Epithelial cell of esophagus (primary cell): ENCODE results near the gene SLC2A2.

ENCODE experiments used
- DNase-seq: peaks from one replicate; pipeline ENCODE4 v3.0.0; 2010; ENCODE audit warnings: low read depth
- H3K4me3 ChIP-seq: 2 replicates; pipeline ENCODE4 v1.5.1; 2011; ENCODE audit warnings: mild to moderate bottlenecking, low read length, control low read depth
- TF ChIP-seq, protein P1 (sequence below): IDR thresholded peaks from 2 replicates; pipeline ENCODE4 v1.5.1; 2011; ENCODE audit warnings: low read depth, mild to moderate bottlenecking, low read length, control low read depth, inconsistent platforms; ENCODE audit not compliant: insufficient read depth; ENCODE audit errors: missing control alignments

Gene SLC2A2

GRCh38 chr3:171054921-171055320 lies 28.4 kb upstream of the SLC2A2 start:
- TF ChIP-seq, protein P1, sequence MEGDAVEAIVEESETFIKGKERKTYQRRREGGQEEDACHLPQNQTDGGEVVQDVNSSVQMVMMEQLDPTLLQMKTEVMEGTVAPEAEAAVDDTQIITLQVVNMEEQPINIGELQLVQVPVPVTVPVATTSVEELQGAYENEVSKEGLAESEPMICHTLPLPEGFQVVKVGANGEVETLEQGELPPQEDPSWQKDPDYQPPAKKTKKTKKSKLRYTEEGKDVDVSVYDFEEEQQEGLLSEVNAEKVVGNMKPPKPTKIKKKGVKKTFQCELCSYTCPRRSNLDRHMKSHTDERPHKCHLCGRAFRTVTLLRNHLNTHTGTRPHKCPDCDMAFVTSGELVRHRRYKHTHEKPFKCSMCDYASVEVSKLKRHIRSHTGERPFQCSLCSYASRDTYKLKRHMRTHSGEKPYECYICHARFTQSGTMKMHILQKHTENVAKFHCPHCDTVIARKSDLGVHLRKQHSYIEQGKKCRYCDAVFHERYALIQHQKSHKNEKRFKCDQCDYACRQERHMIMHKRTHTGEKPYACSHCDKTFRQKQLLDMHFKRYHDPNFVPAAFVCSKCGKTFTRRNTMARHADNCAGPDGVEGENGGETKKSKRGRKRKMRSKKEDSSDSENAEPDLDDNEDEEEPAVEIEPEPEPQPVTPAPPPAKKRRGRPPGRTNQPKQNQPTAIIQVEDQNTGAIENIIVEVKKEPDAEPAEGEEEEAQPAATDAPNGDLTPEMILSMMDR: no peak
- peak; percentile 47 for DNase-seq
- H3K4me3 ChIP-seq: no peak overlapping the region

DNA sequence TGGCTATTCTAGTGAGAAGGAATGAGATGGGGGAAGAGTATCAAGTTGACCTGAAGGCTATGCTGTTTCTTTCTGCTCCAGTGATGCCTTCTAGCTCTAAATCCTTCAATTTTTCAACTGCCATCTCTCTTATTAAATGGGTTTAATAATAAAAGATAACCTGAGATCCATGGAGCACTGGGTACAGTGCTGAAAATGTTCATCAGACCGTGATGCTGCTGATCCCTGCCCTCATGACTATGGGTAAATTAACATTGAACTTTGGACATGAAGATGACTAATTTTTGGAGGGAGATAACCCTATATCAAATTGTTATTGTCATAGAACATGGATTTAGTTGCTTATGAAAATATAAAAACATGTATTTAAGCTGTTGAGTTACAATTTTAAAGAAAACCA lies 27.7 kb upstream of the SLC2A2 start:
- TF ChIP-seq, protein P1: no peak
- H3K4me3 ChIP-seq: no peak overlapping the region
- DNase-seq: no peak

GRCh38 chr3:171049861-171050444 lies 23.4 kb upstream of the SLC2A2 start:
- DNase-seq: peak; percentile 53
- TF ChIP-seq, protein P1: peak; percentile 42
- H3K4me3 ChIP-seq: no peak overlapping the region

- TF ChIP-seq, protein P1: no peak
- H3K4me3 ChIP-seq: no peak overlapping the region
- no peak for DNase-seq
These were observed 20.2 kb upstream of the SLC2A2 start for GRCh38 chr3:171046760-171047159.

DNA sequence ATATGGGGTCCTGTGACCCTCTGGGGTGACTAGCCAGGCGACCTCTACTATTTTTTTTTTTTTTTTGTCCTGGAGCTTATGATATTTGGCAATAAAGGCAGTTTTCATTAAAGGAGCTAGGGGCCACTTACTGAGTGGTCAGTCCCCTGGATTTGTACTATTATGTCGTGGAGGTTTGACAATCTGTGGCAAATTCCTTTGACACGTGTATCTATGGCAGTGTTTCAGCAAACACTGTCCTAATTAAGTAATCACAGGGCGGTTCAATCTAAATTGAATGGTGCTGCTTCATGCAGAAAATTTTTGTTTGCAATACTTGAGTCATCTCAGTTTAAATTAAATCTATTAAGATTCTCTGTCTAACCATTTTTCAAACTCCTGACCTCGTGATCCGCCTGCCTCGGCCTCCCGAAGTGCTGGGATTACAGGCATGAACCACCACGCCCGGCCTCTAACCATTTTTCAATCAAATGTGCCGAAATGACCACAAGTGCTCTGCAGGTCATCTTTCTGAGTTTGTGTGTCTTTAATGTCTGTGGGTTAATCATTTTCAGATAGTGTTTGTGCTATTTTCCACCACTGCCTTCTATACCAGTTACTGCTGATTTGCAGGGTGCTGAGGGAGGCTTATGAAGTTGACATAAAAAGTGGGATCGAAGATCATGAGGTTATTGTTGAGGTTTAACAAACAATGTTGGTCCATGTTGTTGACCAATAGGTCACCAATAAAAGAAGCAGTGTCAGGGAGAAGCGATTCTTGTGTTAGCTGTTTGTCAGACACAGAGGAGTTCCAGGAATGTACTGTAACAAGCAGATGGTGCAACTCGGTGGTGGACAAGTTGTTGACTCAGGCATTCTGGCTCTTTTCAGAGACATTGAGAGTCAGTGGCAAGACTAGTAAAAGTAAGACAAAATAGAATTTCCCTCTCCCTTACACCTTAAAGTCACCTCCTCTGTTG lies 18.6 kb upstream of the SLC2A2 start:
- peak; percentile 53 for DNase-seq
- TF ChIP-seq, protein P1: no peak
- H3K4me3 ChIP-seq: no peak overlapping the region

DNA sequence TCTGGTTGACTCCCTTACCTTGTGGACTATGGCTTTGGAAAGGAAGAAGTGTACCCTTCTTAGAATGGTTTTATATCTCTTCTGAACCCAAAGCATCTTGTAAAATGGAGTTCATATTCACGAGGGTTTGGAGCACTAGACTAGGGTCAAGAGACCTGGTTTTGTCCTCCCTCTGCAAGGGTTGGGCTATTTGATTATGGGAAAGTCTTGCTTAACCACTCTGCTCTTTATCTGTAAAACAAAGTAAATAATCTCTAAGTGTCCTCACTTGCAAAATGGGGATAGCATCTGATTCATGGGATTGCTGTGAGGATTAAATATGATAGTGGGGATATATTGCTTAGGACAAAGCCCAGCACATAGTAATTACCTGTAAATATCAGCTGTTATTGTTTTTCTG lies 17.9 kb upstream of the SLC2A2 start:
- H3K4me3 ChIP-seq: no peak overlapping the region
- no peak for DNase-seq
- TF ChIP-seq, protein P1: no peak
